Liver (tissue), 9 donors: Measurements from ENCODE around the gene GALK2. TPM values are rescaled to one million over a fixed set of nuclear protein-coding genes. Genes with fewer than 3 reads are reported as not detected.

Source experiments
- DNase-seq: peaks from one replicate; pipeline ENCODE4 v3.0.0-alpha.2; 2017; ENCODE audit warnings: low spot score
- H3K27ac ChIP-seq, 2 donors: one replicate each; pipeline ENCODE4 v1.7.0; 2013; ENCODE audit warnings: inconsistent platforms in 2 of 2, low read length in 2 of 2, control low read depth in 1 of 2, low read depth in 1 of 2, mild to moderate bottlenecking in 1 of 2
- H3K27me3 ChIP-seq, 4 donors: one replicate each; pipeline versions ENCODE4 v1.6.1 to v1.7.0; 2013; ENCODE audit warnings: low read length in 3 of 4, inconsistent platforms in 1 of 4, mild to moderate bottlenecking in 1 of 4, moderate library complexity in 1 of 4; ENCODE audit not compliant: control insufficient read depth in 4 of 4, insufficient read depth in 4 of 4
- H3K36me3 ChIP-seq, 4 donors: one replicate each; pipeline versions ENCODE4 v1.6.1 to v1.7.0; 2013; ENCODE audit warnings: low read length in 3 of 4, mild to moderate bottlenecking in 3 of 4, low read depth in 1 of 4, moderate library complexity in 1 of 4; ENCODE audit not compliant: control insufficient read depth in 4 of 4, insufficient read depth in 3 of 4
- H3K4me1 ChIP-seq, 4 donors: one replicate each; pipeline versions ENCODE4 v1.6.1 to v1.7.0; 2013; ENCODE audit warnings: low read length in 3 of 4, mild to moderate bottlenecking in 3 of 4, moderate library complexity in 1 of 4; ENCODE audit not compliant: control insufficient read depth in 4 of 4, insufficient read depth in 4 of 4
- H3K4me3 ChIP-seq, 3 donors: one replicate each; pipeline versions ENCODE4 v1.6.1 to v1.7.0; 2013; ENCODE audit warnings: low read length in 3 of 3, control low read depth in 1 of 3, low read depth in 1 of 3, mild to moderate bottlenecking in 1 of 3
- H3K9ac ChIP-seq, 2 donors: one replicate each; pipeline ENCODE4 v1.7.0; 2013; ENCODE audit warnings: low read length in 2 of 2, mild to moderate bottlenecking in 2 of 2, moderate library complexity in 2 of 2, control low read depth in 1 of 2, low read depth in 1 of 2
- H3K9me3 ChIP-seq, 4 donors: one replicate each; pipeline versions ENCODE4 v1.6.1 to v1.7.0; 2013; ENCODE audit warnings: low read length in 3 of 4; ENCODE audit not compliant: control insufficient read depth in 4 of 4
- EGR1 ChIP-seq, 2 donors: IDR thresholded peaks; 2 replicates each; pipeline ENCODE4 v1.6.1; 2016 to 2018; ENCODE audit warnings: antibody characterized with exemption in 2 of 2, low read depth in 2 of 2
- FOXA1 ChIP-seq: IDR thresholded peaks from 2 replicates; pipeline ENCODE4 v1.6.1; 2016; ENCODE audit warnings: antibody characterized with exemption
- FOXA2 ChIP-seq: IDR thresholded peaks from 2 replicates; pipeline ENCODE4 v1.6.1; 2016; ENCODE audit warnings: antibody characterized with exemption
- GABPA ChIP-seq, 2 donors: IDR thresholded peaks in 1 of 2; conservative IDR thresholded peaks in 1 of 2; 2 replicates each; pipeline ENCODE4 v1.6.1; 2016; ENCODE audit warnings: antibody characterized with exemption in 2 of 2, mild to moderate bottlenecking in 1 of 2, moderate library complexity in 1 of 2
- HNF4A ChIP-seq, 2 donors: conservative IDR thresholded peaks; 2 replicates each; pipeline ENCODE4 v1.6.1; 2016; ENCODE audit warnings: antibody characterized with exemption in 2 of 2, mild to moderate bottlenecking in 2 of 2
- HNF4G ChIP-seq: IDR thresholded peaks from 2 replicates; pipeline ENCODE4 v1.6.1; 2016; ENCODE audit warnings: antibody characterized with exemption
- JUND ChIP-seq, 2 donors: IDR thresholded peaks; 2 replicates each; pipeline ENCODE4 v1.6.1; 2016; ENCODE audit warnings: antibody characterized with exemption in 2 of 2
- NR2F2 ChIP-seq: IDR thresholded peaks from 2 replicates; pipeline ENCODE4 v1.6.1; 2016; ENCODE audit warnings: antibody characterized with exemption
- RAD21 ChIP-seq, 2 donors: IDR thresholded peaks; 2 replicates each; pipeline ENCODE4 v1.6.1; 2016; ENCODE audit warnings: antibody characterized with exemption in 2 of 2, mild to moderate bottlenecking in 2 of 2
- RXRA ChIP-seq, 2 donors: IDR thresholded peaks; 2 replicates each; pipeline ENCODE4 v1.6.1; 2017 to 2018; ENCODE audit warnings: antibody characterized with exemption in 2 of 2, mild to moderate bottlenecking in 1 of 2
- SP1 ChIP-seq: IDR thresholded peaks from 2 replicates; pipeline ENCODE4 v1.6.1; 2018; ENCODE audit warnings: antibody characterized with exemption, mild to moderate bottlenecking
- TAF1 ChIP-seq: conservative IDR thresholded peaks from 2 replicates; pipeline ENCODE4 v1.6.1; 2016; ENCODE audit warnings: antibody characterized with exemption, mild to moderate bottlenecking
- YY1 ChIP-seq: IDR thresholded peaks from 2 replicates; pipeline ENCODE4 v1.6.1; 2016; ENCODE audit warnings: antibody characterized with exemption, mild to moderate bottlenecking
- WGBS: extraction: QIAGEN DNeasy Blood & Tissue Kit; methylation state at CpG from one replicate; pipeline ENCODE4 v1.1.7; 2013; 5-methylcytosine and 5-hydroxymethylcytosine counted together
- polyA plus RNA-seq, 2 donors: library from polyadenylated mRNA; stranded (reverse) in 1 of 2; unstranded in 1 of 2; fragments of 200-250 nt in 1 of 2; fragments of >200 nt in 1 of 2; fragmentation: Nextera tagmentation in 1 of 2; extraction: Ambion mirVana in 1 of 2; gene quantifications; one replicate each; pipeline versions ENCODE4 v1.2.1 to v1.2.3, GENCODE V29; 2013 to 2015
- total RNA-seq, 2 donors: library from RNA; depleted of rRNA; stranded (reverse); fragments of >200 nt; gene quantifications; one replicate each; pipeline ENCODE4 v1.2.3, GENCODE V29; 2014
- TF ChIP-seq, protein P1 (sequence below): fragments of 150-350 bp; IDR thresholded peaks from 2 replicates; pipeline ENCODE4 v1.5.1; 2017; ENCODE audit warnings: improper control_type of control experiment, low read depth, low read length; ENCODE audit not compliant: missing input control
- TF ChIP-seq, protein P2 (sequence below): IDR thresholded peaks from 2 replicates; pipeline ENCODE4 v1.6.1; 2016; ENCODE audit warnings: antibody characterized with exemption
- TF ChIP-seq, protein P3 (sequence below): IDR thresholded peaks from 2 replicates; pipeline ENCODE4 v1.6.1; 2016; ENCODE audit warnings: antibody characterized with exemption
- TF ChIP-seq, protein P4 (sequence below): IDR thresholded peaks from 2 replicates; pipeline ENCODE4 v1.6.1; 2016; ENCODE audit warnings: antibody characterized with exemption, mild to moderate bottlenecking
- TF ChIP-seq, protein P5 (sequence below): IDR thresholded peaks from 2 replicates; pipeline ENCODE4 v1.6.1; 2016; ENCODE audit warnings: antibody characterized with exemption
- donor health status: healthy.
- donor health status: healthy.
- donor health status: healthy.
- donor health status: healthy.
- donor health status: healthy.

The GALK2 gene
- total and polyA plus RNA-seq, 4 donors: 18.1 to 57.0 (median 24.5) TPM

DNA sequence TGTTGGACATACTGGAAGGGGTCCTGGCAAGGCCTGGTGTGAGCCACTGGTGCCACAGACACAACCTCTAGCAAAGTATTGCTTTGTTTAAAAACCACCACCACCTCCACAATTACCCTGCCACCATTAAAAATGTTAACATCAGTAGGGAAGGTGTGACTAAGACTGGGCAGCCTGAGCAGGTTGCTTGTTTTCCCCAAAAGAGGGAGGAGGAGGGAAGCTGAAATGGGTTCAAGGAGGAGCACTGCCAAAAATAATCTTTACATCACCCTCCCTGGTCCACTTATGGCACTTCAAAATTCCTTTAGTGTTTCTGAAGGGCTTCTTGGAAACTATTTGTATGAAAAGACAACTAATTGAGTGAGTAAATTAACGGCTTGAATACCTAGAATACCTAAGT is 153.2 kb downstream of the GALK2 start:
- no peak overlapping the region for H3K27ac ChIP-seq
- H3K9ac ChIP-seq: no peak overlapping the region
- no peaks in the 10 kb centered on the region for H3K4me1 ChIP-seq
- no peaks in the 10 kb centered on the region for H3K9me3 ChIP-seq
- no peak overlapping the region for H3K4me3 ChIP-seq
- peaks cover 7 to 15% (median 13%) of the 10 kb centered on the region in 4 donors for H3K36me3 ChIP-seq
- no peak for TF ChIP-seq SP1
- TF ChIP-seq, protein P1, sequence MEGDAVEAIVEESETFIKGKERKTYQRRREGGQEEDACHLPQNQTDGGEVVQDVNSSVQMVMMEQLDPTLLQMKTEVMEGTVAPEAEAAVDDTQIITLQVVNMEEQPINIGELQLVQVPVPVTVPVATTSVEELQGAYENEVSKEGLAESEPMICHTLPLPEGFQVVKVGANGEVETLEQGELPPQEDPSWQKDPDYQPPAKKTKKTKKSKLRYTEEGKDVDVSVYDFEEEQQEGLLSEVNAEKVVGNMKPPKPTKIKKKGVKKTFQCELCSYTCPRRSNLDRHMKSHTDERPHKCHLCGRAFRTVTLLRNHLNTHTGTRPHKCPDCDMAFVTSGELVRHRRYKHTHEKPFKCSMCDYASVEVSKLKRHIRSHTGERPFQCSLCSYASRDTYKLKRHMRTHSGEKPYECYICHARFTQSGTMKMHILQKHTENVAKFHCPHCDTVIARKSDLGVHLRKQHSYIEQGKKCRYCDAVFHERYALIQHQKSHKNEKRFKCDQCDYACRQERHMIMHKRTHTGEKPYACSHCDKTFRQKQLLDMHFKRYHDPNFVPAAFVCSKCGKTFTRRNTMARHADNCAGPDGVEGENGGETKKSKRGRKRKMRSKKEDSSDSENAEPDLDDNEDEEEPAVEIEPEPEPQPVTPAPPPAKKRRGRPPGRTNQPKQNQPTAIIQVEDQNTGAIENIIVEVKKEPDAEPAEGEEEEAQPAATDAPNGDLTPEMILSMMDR: no peak
- TF ChIP-seq JUND (IDR thresholded peaks at IDR 0.05): no peak
- TF ChIP-seq HNF4G: no peak
- no peak for TF ChIP-seq TAF1
- no peak for TF ChIP-seq RXRA (IDR thresholded peaks at IDR 0.05)
- no peak for TF ChIP-seq HNF4A (conservative IDR thresholded peaks at IDR 0.05)
- TF ChIP-seq RAD21 (IDR thresholded peaks at IDR 0.05): no peak
- TF ChIP-seq, protein P2, sequence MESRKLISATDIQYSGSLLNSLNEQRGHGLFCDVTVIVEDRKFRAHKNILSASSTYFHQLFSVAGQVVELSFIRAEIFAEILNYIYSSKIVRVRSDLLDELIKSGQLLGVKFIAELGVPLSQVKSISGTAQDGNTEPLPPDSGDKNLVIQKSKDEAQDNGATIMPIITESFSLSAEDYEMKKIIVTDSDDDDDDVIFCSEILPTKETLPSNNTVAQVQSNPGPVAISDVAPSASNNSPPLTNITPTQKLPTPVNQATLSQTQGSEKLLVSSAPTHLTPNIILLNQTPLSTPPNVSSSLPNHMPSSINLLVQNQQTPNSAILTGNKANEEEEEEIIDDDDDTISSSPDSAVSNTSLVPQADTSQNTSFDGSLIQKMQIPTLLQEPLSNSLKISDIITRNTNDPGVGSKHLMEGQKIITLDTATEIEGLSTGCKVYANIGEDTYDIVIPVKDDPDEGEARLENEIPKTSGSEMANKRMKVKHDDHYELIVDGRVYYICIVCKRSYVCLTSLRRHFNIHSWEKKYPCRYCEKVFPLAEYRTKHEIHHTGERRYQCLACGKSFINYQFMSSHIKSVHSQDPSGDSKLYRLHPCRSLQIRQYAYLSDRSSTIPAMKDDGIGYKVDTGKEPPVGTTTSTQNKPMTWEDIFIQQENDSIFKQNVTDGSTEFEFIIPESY: no peak
- TF ChIP-seq EGR1 (IDR thresholded peaks at IDR 0.05; ENCODE audit: low read depth in 2 of 2): no peak
- no peak for TF ChIP-seq FOXA1
- TF ChIP-seq, protein P3, sequence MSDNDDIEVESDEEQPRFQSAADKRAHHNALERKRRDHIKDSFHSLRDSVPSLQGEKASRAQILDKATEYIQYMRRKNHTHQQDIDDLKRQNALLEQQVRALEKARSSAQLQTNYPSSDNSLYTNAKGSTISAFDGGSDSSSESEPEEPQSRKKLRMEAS: no peak
- no peak for TF ChIP-seq YY1
- TF ChIP-seq, protein P4, sequence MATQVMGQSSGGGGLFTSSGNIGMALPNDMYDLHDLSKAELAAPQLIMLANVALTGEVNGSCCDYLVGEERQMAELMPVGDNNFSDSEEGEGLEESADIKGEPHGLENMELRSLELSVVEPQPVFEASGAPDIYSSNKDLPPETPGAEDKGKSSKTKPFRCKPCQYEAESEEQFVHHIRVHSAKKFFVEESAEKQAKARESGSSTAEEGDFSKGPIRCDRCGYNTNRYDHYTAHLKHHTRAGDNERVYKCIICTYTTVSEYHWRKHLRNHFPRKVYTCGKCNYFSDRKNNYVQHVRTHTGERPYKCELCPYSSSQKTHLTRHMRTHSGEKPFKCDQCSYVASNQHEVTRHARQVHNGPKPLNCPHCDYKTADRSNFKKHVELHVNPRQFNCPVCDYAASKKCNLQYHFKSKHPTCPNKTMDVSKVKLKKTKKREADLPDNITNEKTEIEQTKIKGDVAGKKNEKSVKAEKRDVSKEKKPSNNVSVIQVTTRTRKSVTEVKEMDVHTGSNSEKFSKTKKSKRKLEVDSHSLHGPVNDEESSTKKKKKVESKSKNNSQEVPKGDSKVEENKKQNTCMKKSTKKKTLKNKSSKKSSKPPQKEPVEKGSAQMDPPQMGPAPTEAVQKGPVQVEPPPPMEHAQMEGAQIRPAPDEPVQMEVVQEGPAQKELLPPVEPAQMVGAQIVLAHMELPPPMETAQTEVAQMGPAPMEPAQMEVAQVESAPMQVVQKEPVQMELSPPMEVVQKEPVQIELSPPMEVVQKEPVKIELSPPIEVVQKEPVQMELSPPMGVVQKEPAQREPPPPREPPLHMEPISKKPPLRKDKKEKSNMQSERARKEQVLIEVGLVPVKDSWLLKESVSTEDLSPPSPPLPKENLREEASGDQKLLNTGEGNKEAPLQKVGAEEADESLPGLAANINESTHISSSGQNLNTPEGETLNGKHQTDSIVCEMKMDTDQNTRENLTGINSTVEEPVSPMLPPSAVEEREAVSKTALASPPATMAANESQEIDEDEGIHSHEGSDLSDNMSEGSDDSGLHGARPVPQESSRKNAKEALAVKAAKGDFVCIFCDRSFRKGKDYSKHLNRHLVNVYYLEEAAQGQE: no peak
- TF ChIP-seq, protein P5, sequence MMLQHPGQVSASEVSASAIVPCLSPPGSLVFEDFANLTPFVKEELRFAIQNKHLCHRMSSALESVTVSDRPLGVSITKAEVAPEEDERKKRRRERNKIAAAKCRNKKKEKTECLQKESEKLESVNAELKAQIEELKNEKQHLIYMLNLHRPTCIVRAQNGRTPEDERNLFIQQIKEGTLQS: no peak
- TF ChIP-seq FOXA2: no peak
- TF ChIP-seq NR2F2: no peak
- no peak for TF ChIP-seq GABPA (IDR thresholded peaks at IDR 0.05 in 1 of 2, conservative IDR thresholded peaks at IDR 0.05 in 1 of 2)
- DNase-seq: no peak
- no peaks in the 10 kb centered on the region for H3K27me3 ChIP-seq
- 98% methylated on average over 1 of the region's 1 CpG for WGBS
